ENCODE data around the gene CDV3. TPM values are rescaled to one million over a fixed set of nuclear protein-coding genes. Genes with fewer than 3 reads are reported as not detected.
"Not testable (repeated sequence)": the region's sequence is repeated elsewhere in the genome, so short reads cannot be mapped to it uniquely, and the experiment has no call there.

The CDV3 gene
- total RNA-seq, 2 donors from 2014 or later, result 195 to 200 TPM

DNA sequence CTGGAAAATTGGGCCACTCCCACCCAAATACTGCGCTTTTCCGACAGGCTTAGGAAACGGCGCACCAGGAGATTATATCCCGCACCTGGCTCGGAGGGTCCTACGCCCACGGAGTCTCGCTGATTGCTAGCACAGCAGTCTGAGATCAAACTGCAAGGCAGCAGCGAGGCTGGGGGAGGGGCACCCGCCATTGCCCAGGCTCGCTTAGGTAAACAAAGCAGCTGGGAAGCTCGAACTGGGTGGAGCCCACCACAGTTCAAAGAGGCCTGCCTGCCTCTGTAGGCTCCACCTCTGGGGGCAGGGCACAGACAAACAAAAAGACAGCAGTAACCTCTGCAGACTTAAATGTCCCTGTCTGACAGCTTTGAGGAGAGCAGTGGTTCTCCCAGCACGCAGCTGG is 21.9 kb upstream of the CDV3 start:
- not testable (repeated sequence) for DNase-seq (ENCODE audit: low spot score in 2 of 2); H3K36me3 Mint-ChIP-seq; H3K9me3 Mint-ChIP-seq; ATAC-seq; H3K27ac Mint-ChIP-seq

DNA sequence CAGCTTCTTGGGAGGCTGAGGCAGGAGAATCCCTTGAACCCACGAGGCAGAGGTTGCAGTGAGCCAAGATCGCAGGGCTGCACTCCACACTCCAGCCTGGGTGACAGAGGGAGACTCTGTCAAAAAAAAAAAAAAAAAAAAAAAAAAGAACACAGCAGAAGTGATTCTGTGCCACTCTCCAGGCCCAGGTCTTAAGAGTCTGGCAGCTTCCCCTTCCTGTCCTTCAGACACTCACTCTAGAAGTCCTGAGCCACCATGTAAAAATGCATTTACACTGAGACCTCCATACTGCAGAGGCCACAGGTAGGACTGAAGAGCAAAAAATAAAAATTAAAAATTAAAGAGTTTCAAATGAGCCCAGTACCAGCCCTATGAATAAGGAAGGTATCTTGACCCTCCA is 11.8 kb upstream of the CDV3 start:
- ATAC-seq (no peak), DNase-seq (ENCODE audit: low spot score in 2 of 2) (no peak)
- peaks cover 0 to 2% of the 10 kb centered on the region in 2 donors for H3K9me3 Mint-ChIP-seq
- H3K36me3 Mint-ChIP-seq, result peaks cover 0 to 4% of the 10 kb centered on the region in 2 donors
- H3K27ac Mint-ChIP-seq, result no peak overlapping the region

DNA sequence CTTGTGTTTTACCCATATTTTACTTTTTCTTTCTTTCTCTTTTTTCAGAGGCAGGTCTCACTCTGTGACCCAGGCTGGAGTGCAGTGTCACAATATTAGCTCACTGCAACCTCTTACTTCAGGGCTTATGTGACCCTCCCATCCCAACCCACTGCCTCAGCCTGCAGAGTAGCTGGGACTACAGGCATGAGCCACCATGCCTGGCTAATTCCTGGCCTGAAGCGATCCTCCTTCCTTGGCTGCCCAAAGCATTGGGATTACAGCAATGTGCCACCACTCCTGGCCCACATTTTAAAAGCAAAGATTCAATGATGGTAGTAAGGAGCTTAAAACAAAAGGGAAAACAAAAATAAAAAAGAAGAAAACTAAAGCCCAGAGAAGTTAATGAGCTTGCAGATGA is 11.1 kb upstream of the CDV3 start:
- Mint-ChIP-seq H3K27ac (peak overlapping the region in 1 of 2 donors; percentile 65), H3K36me3 (peaks cover 0 to 4% of the 10 kb centered on the region in 2 donors), H3K9me3 (peaks cover 0 to 2% of the 10 kb centered on the region in 2 donors)
- DNase-seq (ENCODE audit: low spot score in 2 of 2), result no peak
- ATAC-seq, result no peak

GRCh38 chr3:133563186-133563591 is 10.3 kb upstream of the CDV3 start:
- Mint-ChIP-seq H3K9me3 (peaks cover 0 to 2% of the 10 kb centered on the region in 2 donors), H3K36me3 (peaks cover 0 to 4% of the 10 kb centered on the region in 2 donors), H3K27ac (no peak overlapping the region)
- ATAC-seq, result no peak
- DNase-seq (ENCODE audit: low spot score in 2 of 2), result no peak

DNA sequence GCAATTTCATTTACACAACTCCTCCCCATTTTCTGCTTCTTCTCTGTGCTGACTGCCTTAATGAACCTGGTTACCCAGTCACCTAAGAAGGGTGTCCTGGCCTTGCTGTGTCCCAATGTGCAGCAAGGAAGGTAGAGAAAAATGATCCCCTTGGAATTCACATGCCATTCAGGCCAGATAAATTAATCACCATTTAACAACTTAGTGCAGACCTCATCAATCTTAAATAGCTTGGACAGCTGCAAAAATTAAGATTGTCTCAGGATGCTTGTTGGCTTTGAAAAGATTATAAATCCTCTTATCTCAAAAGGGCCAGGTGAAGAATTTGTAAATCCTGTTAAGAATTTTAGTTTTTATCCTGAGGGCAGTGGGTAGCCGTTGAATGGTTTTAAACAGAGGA is 9.7 kb upstream of the CDV3 start:
- Mint-ChIP-seq H3K36me3 (no peaks in the 10 kb centered on the region), H3K9me3 (no peaks in the 10 kb centered on the region), H3K27ac (peak overlapping the region in 1 of 2 donors; percentile 39)
- no peak for ATAC-seq
- DNase-seq (ENCODE audit: low spot score in 2 of 2), result no peak

DNA sequence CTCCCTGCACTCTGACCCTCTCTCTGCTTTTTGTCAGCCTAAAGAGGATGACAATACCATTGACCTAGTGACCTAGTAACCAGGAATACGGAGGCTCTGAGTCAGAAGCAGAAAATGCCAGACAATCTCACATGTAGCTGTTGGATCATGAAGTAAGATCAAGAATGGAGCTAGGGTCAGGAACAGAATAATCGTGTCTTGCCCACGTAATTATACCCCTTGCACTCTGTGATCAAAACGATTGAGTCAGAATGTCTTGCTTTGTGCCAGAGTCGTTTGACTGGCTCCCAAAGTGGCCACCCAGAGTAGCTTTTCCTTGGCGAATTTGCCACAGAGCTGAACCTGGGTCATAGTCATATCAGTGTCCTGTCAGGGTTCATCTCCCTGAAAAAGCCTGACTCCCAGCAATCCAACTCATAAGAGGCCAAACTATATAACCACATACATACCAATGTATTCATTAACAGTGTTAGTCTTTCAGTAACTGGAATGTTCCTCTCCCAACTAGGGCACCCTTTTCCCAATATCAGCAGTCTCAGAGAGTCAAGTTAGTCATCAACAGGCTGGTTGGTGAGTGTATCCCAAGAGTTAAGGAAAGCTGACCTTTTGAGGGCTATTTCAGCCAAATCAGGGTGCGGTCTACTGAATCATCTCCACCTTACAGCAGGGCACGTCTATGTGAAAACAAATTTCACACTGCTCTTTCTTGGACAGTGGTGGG is 5.0 kb upstream of the CDV3 start:
- no peak for ATAC-seq
- Mint-ChIP-seq H3K9me3 (no peaks in the 10 kb centered on the region), H3K36me3 (no peaks in the 10 kb centered on the region), H3K27ac (no peak overlapping the region)
- DNase-seq (ENCODE audit: low spot score in 2 of 2), result no peak

- peaks cover 9 to 11% of the 10 kb centered on the region in 2 donors for H3K36me3 Mint-ChIP-seq
- DNase-seq (ENCODE audit: low spot score in 2 of 2), result no peak
- peak overlapping the region; percentile 14 to 99 for H3K27ac Mint-ChIP-seq
- H3K9me3 Mint-ChIP-seq, result no peaks in the 10 kb centered on the region
- ATAC-seq, result no peak
These were observed 3.1 kb upstream of the CDV3 start for GRCh38 chr3:133570139-133570936.

- ATAC-seq (no peak), DNase-seq (ENCODE audit: low spot score in 2 of 2) (no peak)
- H3K27ac Mint-ChIP-seq, result peak overlapping the region; percentile 14 to 99
- no peaks in the 10 kb centered on the region for H3K9me3 Mint-ChIP-seq
- H3K36me3 Mint-ChIP-seq, result peaks cover 14% of the 10 kb centered on the region in 2 donors
These were observed 2.6 kb upstream of the CDV3 start for GRCh38 chr3:133570937-133571320.

- peaks cover 24 to 28% of the 10 kb centered on the region in 2 donors for H3K36me3 Mint-ChIP-seq
- ATAC-seq (no peak), DNase-seq (ENCODE audit: low spot score in 2 of 2) (peak in 1 of 2 donors; percentile 15)
- H3K9me3 Mint-ChIP-seq, result no peaks in the 10 kb centered on the region
- H3K27ac Mint-ChIP-seq, result peak overlapping the region; percentile 97 to 99
These were observed 1.1 kb upstream of the CDV3 start for GRCh38 chr3:133572158-133573053.

GRCh38 chr3:133573054-133573628 is 345 bp upstream of the CDV3 start:
- Mint-ChIP-seq H3K9me3 (no peaks in the 10 kb centered on the region), H3K36me3 (peaks cover 31 to 36% of the 10 kb centered on the region in 2 donors), H3K27ac (peak overlapping the region; percentile 97 to 99)
- peak; percentile 80 to 82 for ATAC-seq
- DNase-seq (ENCODE audit: low spot score in 2 of 2), result peak; percentile 100

- DNase-seq (ENCODE audit: low spot score in 2 of 2) (peak; percentile 75 to 82), ATAC-seq (peak; percentile 66 to 75)
- peak overlapping the region; percentile 94 to 96 for H3K27ac Mint-ChIP-seq
- no peaks in the 10 kb centered on the region for H3K9me3 Mint-ChIP-seq
- H3K36me3 Mint-ChIP-seq, result peaks cover 36 to 42% of the 10 kb centered on the region in 2 donors
These were observed 885 bp downstream of the CDV3 start for GRCh38 chr3:133574260-133574881.

DNA sequence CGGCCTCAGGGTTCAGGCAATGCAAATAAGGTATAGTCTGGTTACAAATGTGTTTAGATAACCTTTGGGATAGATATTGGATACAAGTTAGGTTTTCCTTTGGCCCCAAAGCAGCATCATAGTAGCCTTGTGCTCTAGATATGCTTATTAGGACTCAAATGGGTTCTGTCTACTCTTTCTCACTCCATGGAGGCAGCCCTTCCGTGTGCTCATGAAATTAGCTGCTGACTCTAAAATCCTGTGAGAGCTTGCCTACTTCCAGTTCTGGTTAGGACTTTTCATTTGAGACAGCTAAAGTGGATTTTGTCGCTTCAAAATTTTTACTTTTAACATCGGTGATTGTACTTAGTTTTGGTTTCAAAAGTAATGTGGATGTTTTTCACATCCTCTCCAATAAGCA is 1.6 kb downstream of the CDV3 start:
- Mint-ChIP-seq H3K9me3 (no peaks in the 10 kb centered on the region), H3K27ac (peak overlapping the region; percentile 94 to 96), H3K36me3 (peaks cover 36 to 42% of the 10 kb centered on the region in 2 donors)
- no peak for DNase-seq (ENCODE audit: low spot score in 2 of 2)
- ATAC-seq, result no peak

DNA sequence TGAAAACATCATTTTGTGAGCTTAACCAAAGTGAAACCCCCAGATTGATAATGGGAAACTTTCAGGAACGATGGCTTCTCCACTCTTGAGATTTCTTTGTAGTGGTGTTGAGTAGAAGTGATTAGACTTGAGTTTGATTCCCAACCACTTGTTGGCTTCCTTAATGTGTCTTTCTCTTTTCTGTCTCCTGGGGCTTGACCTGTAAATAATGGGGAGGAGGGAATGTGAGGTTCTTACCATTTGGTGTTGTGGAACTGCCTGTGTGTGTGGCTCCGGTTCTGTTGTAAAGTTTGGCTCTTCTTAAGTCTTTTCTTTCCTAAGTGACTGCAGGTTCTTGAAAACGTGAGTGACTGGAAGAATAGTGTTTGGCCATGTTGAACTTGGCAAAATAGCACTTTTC is 2.7 kb downstream of the CDV3 start:
- peak overlapping the region; percentile 72 to 86 for H3K27ac Mint-ChIP-seq
- DNase-seq (ENCODE audit: low spot score in 2 of 2), result no peak
- no peak for ATAC-seq
- peaks cover 36 to 42% of the 10 kb centered on the region in 2 donors for H3K36me3 Mint-ChIP-seq
- H3K9me3 Mint-ChIP-seq, result no peaks in the 10 kb centered on the region

DNA sequence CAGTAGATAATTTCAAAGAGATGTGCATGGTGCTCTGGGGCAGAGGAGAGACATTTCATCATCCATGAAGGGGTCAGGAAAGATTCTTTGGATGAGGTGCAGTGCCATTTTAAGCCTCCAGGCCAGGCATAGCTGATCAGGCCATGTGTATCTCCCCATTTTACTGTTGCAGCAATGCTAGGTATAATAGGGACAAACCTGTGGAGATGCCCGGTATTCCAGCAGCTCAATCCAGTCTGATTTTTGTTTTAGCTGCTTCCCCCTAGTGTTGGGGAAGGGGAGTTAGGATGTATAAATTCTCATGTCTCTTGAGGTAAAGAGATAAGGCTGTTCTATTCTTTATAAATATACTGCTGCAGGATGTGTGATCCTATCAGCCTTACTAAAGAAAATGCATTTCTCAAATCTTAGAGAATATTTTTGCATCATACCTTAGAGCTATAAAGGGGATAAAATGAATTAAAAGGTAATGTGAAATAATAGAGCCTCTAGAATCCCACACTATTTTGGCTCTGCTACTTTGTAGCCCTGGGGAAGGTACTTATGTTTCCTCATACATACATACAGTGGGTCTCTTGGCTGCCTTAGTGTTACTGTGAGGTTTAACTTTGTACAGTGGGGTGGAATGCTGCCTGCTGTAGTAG is 5.2 kb downstream of the CDV3 start:
- ATAC-seq (no peak), DNase-seq (ENCODE audit: low spot score in 2 of 2) (no peak)
- no peaks in the 10 kb centered on the region for H3K9me3 Mint-ChIP-seq
- peaks cover 43 to 59% of the 10 kb centered on the region in 2 donors for H3K36me3 Mint-ChIP-seq
- H3K27ac Mint-ChIP-seq, result peak overlapping the region; percentile 51 to 82

GRCh38 chr3:133583396-133583795 is 9.9 kb downstream of the CDV3 start:
- H3K36me3 Mint-ChIP-seq, result peaks cover 12 to 46% of the 10 kb centered on the region in 2 donors
- no peak for DNase-seq (ENCODE audit: low spot score in 2 of 2)
- no peaks in the 10 kb centered on the region for H3K9me3 Mint-ChIP-seq
- ATAC-seq, result no peak
- peak overlapping the region in 1 of 2 donors; percentile 86 for H3K27ac Mint-ChIP-seq

Data from activated naive CD4-positive, alpha-beta T cell treated with anti-CD3 and anti-CD28 coated beads, Interleukin-2, amount 50 U/mL, for 72 hours (primary cell).